Measurements from ENCODE around the gene LRFN3.

The LRFN3 gene

DNA sequence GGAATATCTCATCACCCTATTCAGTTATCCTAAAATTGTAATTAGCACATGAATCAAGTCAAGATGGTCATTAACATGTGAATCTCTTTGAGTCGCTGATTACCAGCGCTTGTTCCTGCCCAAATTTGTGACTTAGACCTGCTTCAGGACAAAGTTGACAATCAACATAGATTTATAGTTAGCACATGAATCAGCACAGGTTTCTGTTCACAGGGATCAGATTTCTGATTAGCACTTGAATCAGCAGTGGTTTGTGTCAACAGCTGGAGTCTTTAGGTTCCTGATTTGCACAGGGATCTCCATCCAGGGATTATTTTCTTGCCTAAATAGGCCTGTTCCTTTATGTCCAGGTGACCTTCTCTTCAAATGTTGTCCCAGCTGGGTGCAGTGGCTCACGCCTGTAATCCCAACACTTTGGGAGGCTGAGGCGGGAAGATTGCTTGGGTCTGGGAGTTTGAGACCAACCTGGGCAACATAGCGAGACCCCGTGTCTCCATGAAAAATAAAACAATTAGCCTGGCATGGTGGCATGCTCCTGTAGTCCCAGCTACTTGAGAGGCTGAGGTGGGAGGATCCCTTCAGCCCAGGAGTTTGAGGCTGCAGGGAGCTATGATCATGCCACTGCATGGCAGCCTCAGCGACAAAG is 3.8 kb upstream of the LRFN3 start:
- Histone ChIP-seq H3K9me3 (ENCODE audit: insufficient read depth, low read depth, low read length) (no peaks in the 10 kb centered on the region), H3K9ac (ENCODE audit: low read depth, low read length, poor library complexity, severe bottlenecking) (no peak overlapping the region), H4K20me1 (ENCODE audit: insufficient read depth, low read length, poor library complexity, severe bottlenecking) (peaks cover 1% of the 10 kb centered on the region), H2AFZ (ENCODE audit: low read length) (peak overlapping the region; percentile 77), H3K27me3 (ENCODE audit: insufficient read depth, low read length, poor library complexity, severe bottlenecking) (no peaks in the 10 kb centered on the region), H3K79me2 (ENCODE audit: insufficient read depth, low read length) (no peaks in the 10 kb centered on the region), H3K4me2 (ENCODE audit: low read depth, low read length, poor library complexity, severe bottlenecking) (peak overlapping the region; percentile 28), H3F3A (ENCODE audit: low read depth) (peaks cover 7% of the 10 kb centered on the region; the same call in 1 of the 2 replicates), H3K36me3 (ENCODE audit: insufficient read depth, low read length) (no peaks in the 10 kb centered on the region), H3K9me2 (replicated peaks; ENCODE audit: low read depth, low read length) (no peaks in the 10 kb centered on the region), H3K4me3 (ENCODE audit: low read length, poor library complexity, severe bottlenecking) (no peak overlapping the region), H3K4me1 (ENCODE audit: insufficient read depth, low read length, poor library complexity, severe bottlenecking) (peaks cover 31% of the 10 kb centered on the region)
- TF ChIP-seq EZH2phosphoT487 (IDR thresholded peaks at IDR 0.05; ENCODE audit: borderline replicate concordance), result no peak
- TF ChIP-seq CTCF (conservative IDR thresholded peaks at IDR 0.05; ENCODE audit: low read length), result no peak

DNA sequence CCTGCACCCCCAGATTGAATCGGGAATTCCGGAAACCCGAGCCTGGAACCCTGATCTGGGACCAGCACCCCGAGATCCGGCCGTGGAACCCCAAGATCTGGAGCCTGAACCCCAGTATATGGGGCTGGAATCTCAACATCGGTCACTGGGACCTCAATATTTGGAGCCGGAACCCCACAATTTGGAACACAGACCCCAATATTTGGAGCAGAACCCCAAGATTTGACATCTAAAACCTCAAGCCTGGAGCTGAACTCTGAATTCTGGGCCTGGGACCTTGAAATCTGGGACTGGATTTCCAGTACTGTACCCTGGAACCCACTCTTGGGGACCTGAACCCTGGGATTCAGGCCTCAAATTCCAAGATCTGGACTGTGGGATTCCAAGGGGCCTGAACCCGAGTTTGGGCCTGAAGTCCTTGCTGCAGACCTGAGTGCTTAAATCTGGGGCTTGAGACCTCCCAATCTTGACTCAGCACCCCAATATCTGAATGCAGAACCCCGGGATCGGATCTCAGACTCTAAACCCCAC is 629 bp downstream of the LRFN3 start:
- H2AFZ ChIP-seq (ENCODE audit: low read length), result 0 out of 2 replicates have a peak overlapping the region, but pooled peaks have one; percentile 41

More for the DNA sequence above, 629 bp downstream of the LRFN3 start:
- Histone ChIP-seq H3K4me1 (ENCODE audit: insufficient read depth, low read length, poor library complexity, severe bottlenecking) (peaks cover 23% of the 10 kb centered on the region), H3F3A (ENCODE audit: low read depth) (no peaks in the 10 kb centered on the region), H3K4me2 (ENCODE audit: low read depth, low read length, poor library complexity, severe bottlenecking) (peak overlapping the region; percentile 96), H4K20me1 (ENCODE audit: insufficient read depth, low read length, poor library complexity, severe bottlenecking) (peaks cover 8% of the 10 kb centered on the region), H3K4me3 (ENCODE audit: low read length, poor library complexity, severe bottlenecking) (peak overlapping the region; percentile 78), H3K79me2 (ENCODE audit: insufficient read depth, low read length) (no peaks in the 10 kb centered on the region), H3K9me3 (ENCODE audit: insufficient read depth, low read depth, low read length) (no peaks in the 10 kb centered on the region), H3K9me2 (replicated peaks; ENCODE audit: low read depth, low read length) (no peaks in the 10 kb centered on the region), H3K27me3 (ENCODE audit: insufficient read depth, low read length, poor library complexity, severe bottlenecking) (no peaks in the 10 kb centered on the region), H3K9ac (ENCODE audit: low read depth, low read length, poor library complexity, severe bottlenecking) (peak overlapping the region; percentile 83), H3K36me3 (ENCODE audit: insufficient read depth, low read length) (no peaks in the 10 kb centered on the region)
- no peak for TF ChIP-seq EZH2phosphoT487 (IDR thresholded peaks at IDR 0.05; ENCODE audit: borderline replicate concordance)
- TF ChIP-seq CTCF (conservative IDR thresholded peaks at IDR 0.05; ENCODE audit: low read length), result no peak
